Measurements from ENCODE around the gene NDST3.

DNA sequence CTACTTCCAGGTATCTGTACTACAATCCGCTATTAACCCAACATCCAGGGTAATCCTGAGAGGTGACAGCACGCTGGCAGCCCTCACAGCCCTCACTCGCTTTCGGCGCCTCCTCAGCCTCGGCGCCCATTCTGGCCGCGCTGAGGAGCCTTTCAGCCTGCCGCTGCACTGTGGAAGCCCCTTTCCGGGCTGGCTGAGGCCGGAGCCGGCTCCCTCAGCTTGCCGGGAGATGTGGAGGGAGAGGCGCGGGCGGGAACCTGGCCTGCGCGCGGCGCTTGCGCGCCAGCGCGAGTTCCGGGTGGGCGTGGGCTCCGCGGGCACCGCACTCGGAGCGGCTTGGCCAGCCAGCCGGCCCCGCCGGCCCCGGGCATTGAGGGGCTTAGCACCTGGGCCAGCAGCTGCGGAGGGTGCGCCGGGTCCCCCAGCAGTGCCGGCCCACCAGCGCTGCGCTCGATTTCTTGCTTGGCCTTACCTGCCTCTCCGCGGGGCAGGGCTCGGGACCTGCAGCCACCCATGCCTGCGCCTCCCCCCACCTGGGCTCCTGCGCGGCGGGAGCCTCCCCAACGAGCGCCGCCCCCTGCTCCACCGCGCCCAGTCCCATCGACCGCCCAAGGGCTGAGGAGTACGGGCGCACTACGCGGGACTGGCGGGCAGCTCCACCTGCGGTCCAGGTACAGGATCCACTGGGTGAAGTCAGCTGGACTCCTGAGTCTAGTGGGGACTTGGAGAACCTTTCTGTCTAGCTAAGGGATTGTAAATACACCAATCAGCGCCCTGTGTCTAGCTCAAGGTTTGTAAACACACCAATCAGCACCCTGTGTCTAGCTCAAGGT lies 231.2 kb downstream of the NDST3 start:
- TF ChIP-seq POLR2AphosphoS5 (IDR thresholded peaks at IDR 0.05; ENCODE audit: insufficient read depth in 1 of 2, low read depth in 1 of 2) (no peak), POLR2A (IDR thresholded peaks at IDR 0.05) (no peak)
- TF ChIP-seq, protein P1, sequence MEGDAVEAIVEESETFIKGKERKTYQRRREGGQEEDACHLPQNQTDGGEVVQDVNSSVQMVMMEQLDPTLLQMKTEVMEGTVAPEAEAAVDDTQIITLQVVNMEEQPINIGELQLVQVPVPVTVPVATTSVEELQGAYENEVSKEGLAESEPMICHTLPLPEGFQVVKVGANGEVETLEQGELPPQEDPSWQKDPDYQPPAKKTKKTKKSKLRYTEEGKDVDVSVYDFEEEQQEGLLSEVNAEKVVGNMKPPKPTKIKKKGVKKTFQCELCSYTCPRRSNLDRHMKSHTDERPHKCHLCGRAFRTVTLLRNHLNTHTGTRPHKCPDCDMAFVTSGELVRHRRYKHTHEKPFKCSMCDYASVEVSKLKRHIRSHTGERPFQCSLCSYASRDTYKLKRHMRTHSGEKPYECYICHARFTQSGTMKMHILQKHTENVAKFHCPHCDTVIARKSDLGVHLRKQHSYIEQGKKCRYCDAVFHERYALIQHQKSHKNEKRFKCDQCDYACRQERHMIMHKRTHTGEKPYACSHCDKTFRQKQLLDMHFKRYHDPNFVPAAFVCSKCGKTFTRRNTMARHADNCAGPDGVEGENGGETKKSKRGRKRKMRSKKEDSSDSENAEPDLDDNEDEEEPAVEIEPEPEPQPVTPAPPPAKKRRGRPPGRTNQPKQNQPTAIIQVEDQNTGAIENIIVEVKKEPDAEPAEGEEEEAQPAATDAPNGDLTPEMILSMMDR (IDR thresholded peaks at IDR 0.05): no peak
